Measurements from ENCODE around the gene VRTN. TPM values are rescaled to one million over a fixed set of nuclear protein-coding genes. Genes with fewer than 3 reads are reported as not detected.

VRTN gene, protein sequence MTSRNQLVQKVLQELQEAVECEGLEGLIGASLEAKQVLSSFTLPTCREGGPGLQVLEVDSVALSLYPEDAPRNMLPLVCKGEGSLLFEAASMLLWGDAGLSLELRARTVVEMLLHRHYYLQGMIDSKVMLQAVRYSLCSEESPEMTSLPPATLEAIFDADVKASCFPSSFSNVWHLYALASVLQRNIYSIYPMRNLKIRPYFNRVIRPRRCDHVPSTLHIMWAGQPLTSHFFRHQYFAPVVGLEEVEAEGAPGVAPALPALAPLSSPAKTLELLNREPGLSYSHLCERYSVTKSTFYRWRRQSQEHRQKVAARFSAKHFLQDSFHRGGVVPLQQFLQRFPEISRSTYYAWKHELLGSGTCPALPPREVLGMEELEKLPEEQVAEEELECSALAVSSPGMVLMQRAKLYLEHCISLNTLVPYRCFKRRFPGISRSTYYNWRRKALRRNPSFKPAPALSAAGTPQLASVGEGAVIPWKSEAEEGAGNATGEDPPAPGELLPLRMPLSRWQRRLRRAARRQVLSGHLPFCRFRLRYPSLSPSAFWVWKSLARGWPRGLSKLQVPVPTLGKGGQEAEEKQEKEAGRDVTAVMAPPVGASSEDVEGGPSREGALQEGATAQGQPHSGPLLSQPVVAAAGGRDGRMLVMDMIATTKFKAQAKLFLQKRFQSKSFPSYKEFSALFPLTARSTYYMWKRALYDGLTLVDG
- total RNA-seq = not detected

DNA sequence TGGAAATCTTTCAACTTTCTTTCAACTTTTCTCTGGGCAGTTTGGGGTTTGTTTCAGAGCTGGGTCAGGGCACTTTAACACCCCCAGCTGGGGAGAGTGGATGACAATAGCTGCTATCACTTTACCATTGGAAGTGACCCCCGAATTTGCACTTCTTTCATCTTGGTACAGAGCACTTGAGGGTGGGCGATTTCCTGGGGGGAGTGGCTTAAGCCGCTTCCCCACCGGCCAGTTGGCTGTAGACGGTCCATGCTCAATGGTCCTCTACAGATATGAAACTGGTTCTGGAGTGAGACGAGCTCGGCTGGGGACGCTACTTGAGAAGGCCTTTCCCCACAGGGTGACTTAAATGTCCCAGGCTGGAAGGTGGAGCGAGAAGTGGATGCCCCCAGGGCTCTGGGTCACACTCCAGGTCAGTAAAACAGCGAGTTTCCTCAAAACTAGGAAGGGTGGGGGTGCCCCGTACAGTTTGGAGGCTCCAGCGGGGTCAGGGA lies at the start of gene VRTN:
Gene VRTN (plus strand): TSS at position 231 of the 494 bp plus-strand sequence. CDS start 8,313 bp downstream, outside the sequence.
- Histone ChIP-seq H3K4me1 (no peaks in the 10 kb centered on the region), H3K4me3 (no peak within 1 kb of the TSS), H3K9me3 (no peaks in the 10 kb centered on the region), H3K36me3 (no peaks in the 10 kb centered on the region), H3K27me3 (no peaks in the 10 kb centered on the region), H3K27ac (no peak within 1 kb of the TSS)
- no peak for DNase-seq (ENCODE audit: low spot score)
- TF ChIP-seq, protein P1, sequence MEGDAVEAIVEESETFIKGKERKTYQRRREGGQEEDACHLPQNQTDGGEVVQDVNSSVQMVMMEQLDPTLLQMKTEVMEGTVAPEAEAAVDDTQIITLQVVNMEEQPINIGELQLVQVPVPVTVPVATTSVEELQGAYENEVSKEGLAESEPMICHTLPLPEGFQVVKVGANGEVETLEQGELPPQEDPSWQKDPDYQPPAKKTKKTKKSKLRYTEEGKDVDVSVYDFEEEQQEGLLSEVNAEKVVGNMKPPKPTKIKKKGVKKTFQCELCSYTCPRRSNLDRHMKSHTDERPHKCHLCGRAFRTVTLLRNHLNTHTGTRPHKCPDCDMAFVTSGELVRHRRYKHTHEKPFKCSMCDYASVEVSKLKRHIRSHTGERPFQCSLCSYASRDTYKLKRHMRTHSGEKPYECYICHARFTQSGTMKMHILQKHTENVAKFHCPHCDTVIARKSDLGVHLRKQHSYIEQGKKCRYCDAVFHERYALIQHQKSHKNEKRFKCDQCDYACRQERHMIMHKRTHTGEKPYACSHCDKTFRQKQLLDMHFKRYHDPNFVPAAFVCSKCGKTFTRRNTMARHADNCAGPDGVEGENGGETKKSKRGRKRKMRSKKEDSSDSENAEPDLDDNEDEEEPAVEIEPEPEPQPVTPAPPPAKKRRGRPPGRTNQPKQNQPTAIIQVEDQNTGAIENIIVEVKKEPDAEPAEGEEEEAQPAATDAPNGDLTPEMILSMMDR (IDR thresholded peaks at IDR 0.05) = no peak

DNA sequence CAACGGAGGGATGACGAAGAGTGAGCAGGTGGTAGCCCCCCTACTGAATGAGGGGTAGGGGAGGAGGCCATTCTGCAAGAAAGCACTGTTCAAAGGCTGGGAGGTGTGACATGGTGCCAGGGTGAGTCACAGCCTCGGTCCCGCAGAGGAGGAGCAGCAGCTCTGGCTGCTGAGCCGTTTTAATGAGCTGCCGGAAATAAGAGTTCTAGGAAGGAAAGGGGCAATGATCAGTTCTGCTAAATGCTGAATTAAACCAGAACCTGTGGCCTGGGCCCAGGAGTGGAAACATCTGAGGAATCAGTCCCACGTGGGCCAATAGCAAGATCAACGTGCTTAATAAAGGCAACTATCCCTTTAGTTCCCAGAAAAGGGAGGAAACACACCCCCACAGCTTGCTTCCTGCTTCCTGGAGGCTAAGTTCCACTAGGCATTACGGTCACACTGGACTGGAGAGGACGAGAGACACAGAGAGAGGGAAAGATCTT lies 49.2 kb upstream of the VRTN start:
- Histone ChIP-seq H3K36me3 (peaks cover 51% of the 10 kb centered on the region), H3K4me1 (peaks cover 0 to 28% of the 10 kb centered on the region in 2 donors)
- DNase-seq (ENCODE audit: low spot score) = no peak

DNA sequence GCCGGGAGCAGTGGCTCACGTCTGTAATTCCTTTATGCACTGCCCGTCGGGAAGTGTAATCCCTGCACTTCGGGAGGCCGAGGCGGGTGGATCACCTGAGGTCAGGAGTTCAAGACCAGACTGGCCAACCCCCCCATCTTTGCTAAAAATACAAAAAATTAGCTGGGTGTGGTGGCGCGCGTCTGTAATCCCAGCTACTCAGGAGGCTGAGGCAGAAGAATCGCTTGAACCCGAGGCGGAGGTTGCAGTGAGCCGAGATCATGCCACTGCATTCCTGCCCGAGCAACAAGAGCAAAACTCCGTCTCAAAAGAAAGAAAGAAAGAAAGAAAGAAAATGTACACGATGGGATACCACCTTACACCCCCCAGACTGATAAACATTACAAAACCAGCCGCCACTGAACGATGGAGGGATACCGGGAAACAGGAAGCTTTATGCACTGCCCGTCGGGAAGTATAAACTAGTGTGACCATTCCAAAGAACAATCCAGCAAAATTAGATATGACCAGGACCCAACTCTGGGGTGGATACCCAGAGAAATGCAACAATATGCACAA lies 46.6 kb upstream of the VRTN start:
- no peak for DNase-seq (ENCODE audit: low spot score)
- Histone ChIP-seq H3K36me3 (peaks cover 27% of the 10 kb centered on the region), H3K4me3 (peak overlapping the region; percentile 86 to 90), H3K27me3 (no peaks in the 10 kb centered on the region), H3K9me3 (no peaks in the 10 kb centered on the region), H3K4me1 (peaks cover 0 to 28% of the 10 kb centered on the region in 2 donors), H3K27ac (peak overlapping the region; percentile 84 to 91)
- TF ChIP-seq, protein P1 (IDR thresholded peaks at IDR 0.05) = no peak

More for the DNA sequence above, 49.2 kb upstream of the VRTN start:
- H3K27me3 ChIP-seq = no peaks in the 10 kb centered on the region
- TF ChIP-seq, protein P1 (IDR thresholded peaks at IDR 0.05) = no peak
- peak overlapping the region; percentile 13 to 31 for H3K27ac ChIP-seq
- no peaks in the 10 kb centered on the region for H3K9me3 ChIP-seq
- H3K4me3 ChIP-seq = no peak overlapping the region

DNA sequence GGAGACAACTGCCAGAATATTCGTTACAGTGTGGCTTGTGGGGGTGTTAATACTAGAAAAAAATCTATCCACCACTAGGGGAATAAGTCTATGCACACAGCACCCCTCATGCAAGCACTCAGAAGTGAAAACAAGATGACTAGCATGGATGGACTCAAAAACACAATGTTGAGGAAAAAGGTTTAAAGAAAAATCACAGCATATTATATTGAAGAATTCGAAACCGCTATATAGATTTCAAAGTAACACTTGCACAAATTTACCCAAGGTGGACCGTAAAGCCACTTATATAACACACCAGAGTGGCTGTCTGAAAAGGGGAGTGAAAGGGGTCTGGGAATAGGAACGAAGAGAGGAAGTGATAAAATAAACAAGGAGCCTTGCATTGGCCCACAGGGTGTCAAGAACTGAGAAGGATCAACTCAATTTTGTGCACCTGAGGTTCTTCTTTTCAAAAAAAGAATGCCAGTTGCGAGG lies 46.1 kb upstream of the VRTN start:
- H3K4me1 ChIP-seq = peaks cover 0 to 28% of the 10 kb centered on the region in 2 donors

More for the DNA sequence above, 46.1 kb upstream of the VRTN start:
- Histone ChIP-seq H3K9me3 (no peaks in the 10 kb centered on the region), H3K36me3 (peaks cover 22% of the 10 kb centered on the region), H3K27me3 (no peaks in the 10 kb centered on the region), H3K4me3 (peak overlapping the region; percentile 86 to 90), H3K27ac (peak overlapping the region; percentile 84 to 91)
- TF ChIP-seq, protein P1 (IDR thresholded peaks at IDR 0.05) = peak in 1 of 2 donors; percentile 54
- no peak for DNase-seq (ENCODE audit: low spot score)

Measured in right atrium auricular region (tissue), 2 donors.